GM23248 (cell line): ENCODE results near the gene CCDC85C.

ENCODE experiments used
- EZH2 ChIP-seq: fragments of 200-600 bp; sonication (generic); IDR thresholded peaks from 2 replicates; pipeline ENCODE4 v1.6.1; 2018; ENCODE audit warnings: antibody characterized with exemption, mild to moderate bottlenecking; ENCODE audit not compliant: insufficient read depth, poor library complexity, severe bottlenecking
- EZH2phosphoT487 ChIP-seq: fragments of 200-600 bp; sonication (generic); IDR thresholded peaks from 2 replicates; pipeline ENCODE4 v1.6.1; 2018; ENCODE audit warnings: antibody characterized with exemption, moderate library complexity, mild to moderate bottlenecking, low read depth; ENCODE audit not compliant: insufficient read depth

- no peak for TF ChIP-seq EZH2
- TF ChIP-seq EZH2phosphoT487 = no peak
Measured at GRCh38 chr14:99530407-99531155, 73.4 kb downstream of the CCDC85C start.
